ENCODE data around the gene TBC1D4. TPM values are rescaled to one million over a fixed set of nuclear protein-coding genes. Genes with fewer than 3 reads are reported as not detected.

Gene TBC1D4
- polyA plus RNA-seq, 1 experiment: 8.0 TPM

DNA sequence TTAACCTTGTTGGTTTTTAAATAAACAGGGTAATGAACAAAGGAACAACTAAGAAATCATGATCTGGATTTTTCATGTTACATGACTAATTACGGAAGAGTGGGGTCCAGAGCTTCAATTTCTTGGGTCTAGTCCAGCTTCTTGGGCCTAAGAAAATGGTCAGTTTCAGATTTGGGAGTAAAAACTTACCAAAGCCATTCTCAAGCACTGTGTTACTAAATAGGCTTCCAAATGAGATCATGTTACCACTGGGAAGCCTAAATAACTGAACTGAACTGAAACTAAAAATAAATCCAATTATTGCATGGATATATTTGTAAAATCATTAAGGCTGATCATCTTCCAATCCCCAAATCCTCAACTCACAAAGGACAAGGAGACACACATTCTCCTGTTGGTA is 13.9 kb downstream of the TBC1D4 start:
- ChIA-PET CTCF (interaction anchor here (1.2 to 2.8 kb wide), 2 partner anchors 14 to 96 kb away, joined by 5 to 14 read pairs; partner anchors contain the start of gene TBC1D4), POLR2A (interaction anchor here (0.6 kb wide), 1 partner anchor 36 kb away, joined by 3 read pairs; no protein-coding TSS in a partner anchor)
- no peak for DNase-seq (ENCODE audit: low read depth, low spot score)
- H3K27ac ChIP-seq (ENCODE audit: low read depth, low read length): no peak overlapping the region
- no peaks in the 10 kb centered on the region for H3K27me3 ChIP-seq (ENCODE audit: control insufficient read depth, insufficient read depth, low read length)
- TF ChIP-seq, protein P1, sequence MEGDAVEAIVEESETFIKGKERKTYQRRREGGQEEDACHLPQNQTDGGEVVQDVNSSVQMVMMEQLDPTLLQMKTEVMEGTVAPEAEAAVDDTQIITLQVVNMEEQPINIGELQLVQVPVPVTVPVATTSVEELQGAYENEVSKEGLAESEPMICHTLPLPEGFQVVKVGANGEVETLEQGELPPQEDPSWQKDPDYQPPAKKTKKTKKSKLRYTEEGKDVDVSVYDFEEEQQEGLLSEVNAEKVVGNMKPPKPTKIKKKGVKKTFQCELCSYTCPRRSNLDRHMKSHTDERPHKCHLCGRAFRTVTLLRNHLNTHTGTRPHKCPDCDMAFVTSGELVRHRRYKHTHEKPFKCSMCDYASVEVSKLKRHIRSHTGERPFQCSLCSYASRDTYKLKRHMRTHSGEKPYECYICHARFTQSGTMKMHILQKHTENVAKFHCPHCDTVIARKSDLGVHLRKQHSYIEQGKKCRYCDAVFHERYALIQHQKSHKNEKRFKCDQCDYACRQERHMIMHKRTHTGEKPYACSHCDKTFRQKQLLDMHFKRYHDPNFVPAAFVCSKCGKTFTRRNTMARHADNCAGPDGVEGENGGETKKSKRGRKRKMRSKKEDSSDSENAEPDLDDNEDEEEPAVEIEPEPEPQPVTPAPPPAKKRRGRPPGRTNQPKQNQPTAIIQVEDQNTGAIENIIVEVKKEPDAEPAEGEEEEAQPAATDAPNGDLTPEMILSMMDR (IDR thresholded peaks at IDR 0.05; ENCODE audit: low read depth, low read length): no peak
- no peak overlapping the region for H3K4me3 ChIP-seq (ENCODE audit: low read depth, low read length)
- H3K9me3 ChIP-seq (ENCODE audit: control insufficient read depth, insufficient read depth, low read length): peaks cover 2% of the 10 kb centered on the region; the same call in 1 of the 2 replicates

DNA sequence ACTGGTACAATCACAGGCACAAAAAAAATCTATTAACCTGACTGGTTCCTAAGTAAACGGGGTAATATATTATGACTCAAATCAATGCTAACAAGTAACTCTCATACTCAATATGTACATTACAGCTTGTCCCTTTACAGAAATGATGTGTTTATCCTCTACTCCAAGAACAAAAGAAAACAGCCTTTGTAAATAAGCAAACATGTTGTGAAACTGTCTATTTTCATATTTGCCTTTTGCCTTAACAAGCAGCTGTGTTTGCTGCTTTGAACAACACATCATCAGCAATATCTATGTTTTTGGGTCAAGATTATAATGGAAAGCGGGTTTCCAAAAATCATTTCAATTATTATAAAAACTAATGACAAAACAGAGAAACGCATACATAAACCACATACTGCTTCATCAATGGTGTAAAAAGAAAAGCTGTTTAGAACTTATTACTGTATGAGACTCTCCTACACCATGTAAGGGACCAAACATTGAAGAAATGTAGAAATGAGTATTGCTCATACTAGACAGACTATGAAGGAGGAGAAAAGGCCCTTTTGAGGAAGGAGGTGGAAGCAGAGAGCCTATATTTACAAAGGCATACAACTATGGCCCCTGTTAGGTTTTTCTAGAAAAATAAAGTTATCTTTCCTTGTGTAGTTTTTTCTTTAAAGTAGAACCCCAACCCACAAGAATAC is 14.8 kb downstream of the TBC1D4 start:
- Histone ChIP-seq H3K27ac (ENCODE audit: low read depth, low read length) (no peak overlapping the region), H3K4me3 (ENCODE audit: low read depth, low read length) (no peak overlapping the region), H3K9me3 (ENCODE audit: control insufficient read depth, insufficient read depth, low read length) (peaks cover 2% of the 10 kb centered on the region; the same call in 1 of the 2 replicates), H3K27me3 (ENCODE audit: control insufficient read depth, insufficient read depth, low read length) (no peaks in the 10 kb centered on the region)
- TF ChIP-seq, protein P1 (IDR thresholded peaks at IDR 0.05; ENCODE audit: low read depth, low read length): no peak
- ChIA-PET CTCF (interaction anchor here (1.2 to 1.3 kb wide), 2 partner anchors 15 to 95 kb away, joined by 5 read pairs; partner anchors contain the start of gene TBC1D4), POLR2A (no interaction called here)
- no peak for DNase-seq (ENCODE audit: low read depth, low spot score)

DNA sequence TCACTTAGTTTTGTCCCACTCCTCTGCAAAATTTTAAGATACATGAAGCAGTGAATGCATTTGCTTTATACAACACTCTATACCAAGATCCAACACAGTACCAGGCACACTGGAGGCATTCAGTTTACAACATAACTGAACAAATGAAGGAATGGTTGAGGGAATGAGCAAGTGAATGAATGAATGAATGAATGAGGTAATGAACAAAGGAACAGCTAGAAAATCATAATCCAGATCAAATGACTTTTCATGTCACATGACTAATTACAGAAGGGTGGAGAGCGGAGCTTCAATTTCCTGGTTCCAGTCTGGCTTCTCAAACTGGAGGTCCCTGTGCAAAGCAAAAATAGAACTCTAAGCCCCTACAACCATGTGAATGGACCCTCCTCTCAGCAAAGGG is 16.7 kb downstream of the TBC1D4 start:
- DNase-seq (ENCODE audit: low read depth, low spot score): no peak
- no peak overlapping the region for H3K27ac ChIP-seq (ENCODE audit: low read depth, low read length)
- ChIA-PET POLR2A (no interaction called here), CTCF (no interaction called here)
- no peak overlapping the region for H3K4me3 ChIP-seq (ENCODE audit: low read depth, low read length)
- TF ChIP-seq, protein P1 (IDR thresholded peaks at IDR 0.05; ENCODE audit: low read depth, low read length): no peak
- H3K27me3 ChIP-seq (ENCODE audit: control insufficient read depth, insufficient read depth, low read length): no peaks in the 10 kb centered on the region
- peaks cover 2% of the 10 kb centered on the region; the same call in 1 of the 2 replicates for H3K9me3 ChIP-seq (ENCODE audit: control insufficient read depth, insufficient read depth, low read length)

DNA sequence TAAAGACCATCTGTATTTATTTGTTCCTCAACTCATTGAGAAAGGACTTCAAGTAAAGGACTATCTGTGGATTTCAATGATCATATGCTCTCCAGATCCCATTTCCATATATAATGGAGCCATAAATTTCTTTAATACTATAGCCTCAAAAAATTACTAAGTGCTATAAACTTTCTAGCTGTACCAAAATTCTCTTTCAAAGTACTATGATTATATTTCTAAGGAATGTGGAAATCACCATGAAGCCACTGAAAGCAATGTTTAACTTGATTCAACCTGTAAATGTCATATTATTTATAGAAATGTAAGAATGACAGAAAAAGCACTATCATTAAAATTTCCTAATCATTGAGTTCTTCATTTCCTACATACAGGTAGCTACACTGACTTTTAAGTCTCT is 20.7 kb downstream of the TBC1D4 start:
- no peak overlapping the region for H3K4me3 ChIP-seq (ENCODE audit: low read depth, low read length)
- TF ChIP-seq, protein P1 (IDR thresholded peaks at IDR 0.05; ENCODE audit: low read depth, low read length): no peak
- H3K27ac ChIP-seq (ENCODE audit: low read depth, low read length): no peak overlapping the region
- DNase-seq (ENCODE audit: low read depth, low spot score): no peak
- peaks cover 2% of the 10 kb centered on the region; the same call in 1 of the 2 replicates for H3K9me3 ChIP-seq (ENCODE audit: control insufficient read depth, insufficient read depth, low read length)
- ChIA-PET POLR2A (no interaction called here), CTCF (interaction anchor here (0.8 kb wide), 1 partner anchor 21 kb away, joined by 3 read pairs; the partner anchor contains the start of gene TBC1D4)
- no peaks in the 10 kb centered on the region for H3K27me3 ChIP-seq (ENCODE audit: control insufficient read depth, insufficient read depth, low read length)

DNA sequence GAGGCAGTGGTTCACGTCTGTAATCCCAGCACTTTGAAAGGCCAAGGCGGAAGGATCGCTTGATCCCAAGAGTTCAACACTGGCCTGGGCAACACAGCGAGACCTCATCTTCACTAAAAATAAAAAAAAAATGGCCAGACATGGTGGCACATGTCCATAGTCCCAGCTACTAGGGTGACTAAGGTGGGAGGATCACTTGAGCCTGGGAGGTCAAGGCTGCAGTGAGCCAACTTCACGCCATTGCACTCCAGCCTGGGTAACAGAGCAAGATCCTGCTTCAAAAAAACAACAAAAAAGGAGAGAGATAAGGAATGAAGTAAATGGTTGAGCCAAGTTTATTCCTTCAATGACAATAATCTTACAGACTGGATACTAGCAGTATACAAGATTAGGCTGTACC is 21.3 kb downstream of the TBC1D4 start:
- ChIA-PET POLR2A (no interaction called here), CTCF (no interaction called here)
- TF ChIP-seq, protein P1 (IDR thresholded peaks at IDR 0.05; ENCODE audit: low read depth, low read length): no peak
- peaks cover 2% of the 10 kb centered on the region; the same call in 1 of the 2 replicates for H3K9me3 ChIP-seq (ENCODE audit: control insufficient read depth, insufficient read depth, low read length)
- no peak for DNase-seq (ENCODE audit: low read depth, low spot score)
- H3K27me3 ChIP-seq (ENCODE audit: control insufficient read depth, insufficient read depth, low read length): no peaks in the 10 kb centered on the region
- no peak overlapping the region for H3K27ac ChIP-seq (ENCODE audit: low read depth, low read length)
- H3K4me3 ChIP-seq (ENCODE audit: low read depth, low read length): no peak overlapping the region
